HepG2 (cell line): Measurements from ENCODE around the gene SLC39A2. TPM values are rescaled to one million over a fixed set of nuclear protein-coding genes. Genes with fewer than 3 reads are reported as not detected.

Experiments used
- ATAC-seq: fragments of 200-7000 bp; cut with Tn5 transposase; 3 replicates; pipeline ENCODE4 v1.9.1; 2020; ENCODE audit warnings: mild to moderate bottlenecking, moderate library complexity
- BruUV-seq: library from RNA; stranded (reverse); fragments of 400-500 nt; replicated peaks from 2 replicates; lab custom pipeline; 2021; lab: Mats Ljungman, UMichigan
- CTCF ChIA-PET: fragments of 300-600 bp; formaldehyde crosslinking; extraction: SDS; loops from one replicate; lab custom pipeline; 2021; ENCODE audit warnings: low total read pairs, inconsistent platforms, low intra/inter-chr PET ratio; lab: Yijun Ruan, JAX
- POLR2A ChIA-PET: fragments of 350-600 bp; sonication (Branson Sonifier 250); formaldehyde crosslinking; loops from one replicate; lab custom pipeline; 2020; ENCODE audit warnings: antibody characterized with exemption, inconsistent platforms; lab: Yijun Ruan, JAX
- DNase-seq: peaks from one replicate; pipeline ENCODE4 v3.0.0-alpha.2; 2015; ENCODE audit warnings: low spot score
- FAIRE-seq: peaks from 3 replicates; lab custom pipeline; 2011; peaks lifted over from hg19 to GRCh38; lab: Jason Lieb, UNC
- H2AFZ ChIP-seq: one replicate; pipeline ENCODE4 v1.6.1; 2011; ENCODE audit warnings: low read length, inconsistent platforms
- H3K27ac ChIP-seq: fragments of 300-600 bp; 3 replicates; pipeline ENCODE4 v1.8.0; 2011; ENCODE audit warnings: mixed run types, mild to moderate bottlenecking, mixed read lengths, low read length, inconsistent platforms; ENCODE audit not compliant: insufficient read depth; ENCODE audit errors: extremely low read length
- H3K27me3 ChIP-seq, 2 experiments: fragments of 200-600 bp in 1 of 2; 2 replicates in 1 of 2; 3 replicates in 1 of 2; pipeline versions ENCODE4 v1.6.0 to v1.8.0; 2011; ENCODE audit warnings: low read length in 2 of 2, mild to moderate bottlenecking in 2 of 2, moderate library complexity in 2 of 2, inconsistent platforms in 1 of 2; ENCODE audit not compliant: insufficient read depth in 2 of 2, control insufficient read depth in 1 of 2
- H3K36me3 ChIP-seq, 2 experiments: fragments of 200-600 bp in 1 of 2; replicated peaks in 1 of 2; 2 replicates in 1 of 2; 3 replicates in 1 of 2; pipeline versions ENCODE4 v1.5.1 to v1.8.0; 2011; ENCODE audit warnings: low read length in 2 of 2, inconsistent platforms in 1 of 2; ENCODE audit not compliant: insufficient read depth in 2 of 2, control insufficient read depth in 1 of 2
- H3K4me1 ChIP-seq: 2 replicates; pipeline ENCODE4 v1.5.1; 2012; ENCODE audit warnings: low read length, inconsistent platforms; ENCODE audit not compliant: insufficient read depth
- H3K4me2 ChIP-seq: 2 replicates; pipeline ENCODE4 v1.6.0; 2011; ENCODE audit warnings: low read depth, low read length, inconsistent platforms
- H3K4me3 ChIP-seq, 3 experiments: fragments of 200-600 bp in 1 of 3; sonication (generic), shearing (Covaris generic) in 1 of 3; replicated peaks in 1 of 3; 2 replicates each; pipeline ENCODE4 v1.5.1; 2011 to 2016; ENCODE audit warnings: low read length in 3 of 3, inconsistent platforms in 2 of 3, low read depth in 2 of 3, mild to moderate bottlenecking in 2 of 3, control low read depth in 1 of 3, mixed read lengths in 1 of 3; ENCODE audit not compliant: insufficient read depth in 1 of 3
- H3K79me2 ChIP-seq: one replicate; pipeline ENCODE4 v1.6.1; 2011; ENCODE audit warnings: low read length, inconsistent platforms; ENCODE audit not compliant: insufficient read depth
- H3K9ac ChIP-seq: 2 replicates; pipeline ENCODE4 v1.6.0; 2011; ENCODE audit warnings: mild to moderate bottlenecking, low read depth, low read length, inconsistent platforms; ENCODE audit not compliant: insufficient read depth
- H3K9me3 ChIP-seq: 2 replicates; pipeline ENCODE4 v1.5.1; 2012; ENCODE audit warnings: mild to moderate bottlenecking, low read length
- H4K20me1 ChIP-seq: 2 replicates; pipeline ENCODE4 v1.6.0; 2011; ENCODE audit warnings: inconsistent platforms, mild to moderate bottlenecking, low read length, moderate library complexity; ENCODE audit not compliant: insufficient read depth
- BRD4 ChIP-seq: sonication (generic); formaldehyde crosslinking; IDR thresholded peaks from 2 replicates; pipeline ENCODE4 v1.4.0; 2020; ENCODE audit warnings: missing genetic modification reagents
- HNRNPUL1 ChIP-seq: fragments of 200-400 bp; formaldehyde crosslinking; IDR thresholded peaks from 2 replicates; pipeline ENCODE4 v1.6.1; 2017; ENCODE audit warnings: low read depth, mild to moderate bottlenecking, low read length, moderate library complexity
- JUN ChIP-seq: sonication (generic); formaldehyde crosslinking; IDR thresholded peaks from 2 replicates; pipeline ENCODE4 v1.4.0; 2020; ENCODE audit warnings: mild to moderate bottlenecking, missing genetic modification reagents
- RXRB ChIP-seq: IDR thresholded peaks from 2 replicates; pipeline ENCODE4 v1.6.1; 2016; ENCODE audit warnings: borderline replicate concordance, missing genetic modification reagents, missing compliant biosample characterization
- SIX1 ChIP-seq: sonication (generic); formaldehyde crosslinking; IDR thresholded peaks from 2 replicates; pipeline ENCODE4 v1.4.0; 2020; ENCODE audit warnings: missing genetic modification reagents, borderline replicate concordance
- TBP ChIP-seq: sonication (generic); formaldehyde crosslinking; IDR thresholded peaks from 2 replicates; pipeline ENCODE4 v1.5.0; 2020; ENCODE audit warnings: missing genetic modification reagents
- THAP9 ChIP-seq: sonication (generic); formaldehyde crosslinking; IDR thresholded peaks from 2 replicates; pipeline ENCODE4; 2020; ENCODE audit warnings: missing genetic modification reagents, mild to moderate bottlenecking, borderline replicate concordance
- ZNF331 ChIP-seq: sonication (generic); formaldehyde crosslinking; IDR thresholded peaks from 2 replicates; pipeline ENCODE4 v1.4.0; 2020; ENCODE audit warnings: missing genetic modification reagents
- ZNF367 ChIP-seq: sonication (generic); formaldehyde crosslinking; IDR thresholded peaks from 2 replicates; pipeline ENCODE4 v1.4.0; 2020; ENCODE audit warnings: missing genetic modification reagents, borderline replicate concordance
- ZNF563 ChIP-seq: sonication (generic); formaldehyde crosslinking; IDR thresholded peaks from 2 replicates; pipeline ENCODE4 v1.8.0; 2022; ENCODE audit warnings: mild to moderate bottlenecking, moderate library complexity, missing genetic modification reagents
- WGBS: methylation state at CpG from one replicate; pipeline ENCODE4 v1.1.6; 2017; ENCODE audit warnings: low lambda C conversion rate; 5-methylcytosine and 5-hydroxymethylcytosine counted together
- in situ Hi-C: cut with HindIII; loops from 2 replicates; pipeline ENCODE4 v1.10.0; 2017; ENCODE audit warnings: low pct_unique_long_range_greater_than_20kb; ENCODE audit not compliant: extremely low pct_ligation_motif_present
- intact Hi-C: fragments of 100-400 bp; cut with micrococcal nuclease; formaldehyde crosslinking; loops from one replicate; pipeline ENCODE4 v1.10.0; 2022; ENCODE audit not compliant: unreplicated experiment
- polyA plus RNA-seq, 8 experiments: library from polyadenylated mRNA; depleted of rRNA in 3 of 8; stranded (reverse) in 7 of 8; unstranded in 1 of 8; fragments of >200 nt; fragmentation: Illumina TruSeq in 4 of 8; extraction: Trizol in 4 of 8; gene quantifications; 2 replicates each; pipeline versions ENCODE4 v1.2.1 to v1.2.3, GENCODE V29; 2011 to 2016; ENCODE audit warnings: low read depth in 4 of 8, missing spikeins in 1 of 8, mixed read lengths in 1 of 8; ENCODE audit not compliant: insufficient read depth in 1 of 8
- total RNA-seq, 5 experiments: library from RNA; depleted of rRNA; stranded (reverse); fragments of >200 nt; fragmentation: Illumina TruSeq; extraction: Trizol; gene quantifications; 2 replicates each; pipeline ENCODE4 v1.2.3, GENCODE V29; 2016; ENCODE audit warnings: low read depth in 1 of 5
- TF ChIP-seq, protein P1 (sequence below): sonication (generic); formaldehyde crosslinking; IDR thresholded peaks from 2 replicates; pipeline ENCODE4 v1.4.0; 2020; ENCODE audit warnings: mild to moderate bottlenecking, missing genetic modification reagents

SLC39A2 gene
- total and polyA plus RNA-seq, 2 of the 13 experiments (the other 11 are each of a cell fraction or from before 2014, with no cell fraction given) = 0.08 to 0.11 TPM

- TF ChIP-seq ZNF563 (CRISPR knock-in tag) (no peak), JUN (CRISPR knock-in tag) (no peak), HNRNPUL1 (no peak), RXRB (CRISPR knock-in tag) (no peak), TBP (no peak)
Measured at GRCh38 chr14:20978687-20979086, 20.4 kb upstream of the SLC39A2 start (continued).

DNA sequence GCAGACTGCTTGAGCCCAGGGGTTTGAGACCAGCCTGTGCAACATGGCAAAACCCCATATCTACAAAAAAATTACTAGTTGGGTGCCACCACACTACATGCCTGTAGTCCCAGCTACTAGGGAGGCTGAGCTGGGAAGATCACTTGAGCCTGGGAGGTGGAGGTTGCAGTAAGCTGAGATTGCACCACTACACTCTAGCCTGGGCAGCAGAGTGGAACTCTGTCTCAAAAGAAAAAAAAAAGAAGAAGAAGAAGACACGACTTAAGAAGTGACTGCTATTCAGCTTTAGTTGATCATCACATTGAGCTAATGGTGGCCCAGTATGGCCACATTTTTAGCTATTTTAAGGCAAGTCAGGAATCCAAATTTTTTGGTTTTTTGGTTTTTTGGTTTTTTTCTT is 18.2 kb upstream of the SLC39A2 start:
- ATAC-seq = no peak
- POLR2A ChIA-PET = no interaction called here

More for the DNA sequence above, 18.2 kb upstream of the SLC39A2 start:
- intact Hi-C loops (no loop called here), in situ Hi-C loops (loop anchor here (25.0 kb wide), 1 partner anchor 644 kb away; the partner anchor contains the start of genes CCNB1IP1 and PARP2)
- Histone ChIP-seq H4K20me1 (no peaks in the 10 kb centered on the region), H3K9ac (no peak overlapping the region), H3K27me3 (peaks cover 1 to 12% of the 10 kb centered on the region in 2 experiments; a peak in 1 of 5 replicates), H3K36me3 (no peaks in the 10 kb centered on the region), H3K79me2 (no peaks in the 10 kb centered on the region), H3K4me1 (peaks cover 9% of the 10 kb centered on the region), H2AFZ (no peak overlapping the region), H3K4me2 (no peak overlapping the region), H3K27ac (no peak overlapping the region), H3K9me3 (no peaks in the 10 kb centered on the region), H3K4me3 (no peak overlapping the region)
- FAIRE-seq (no peak), DNase-seq (no peak)
- BruUV-seq = no TSS peak
- TF ChIP-seq THAP9 (CRISPR knock-in tag) = no peak
- no peak for TF ChIP-seq RXRB (CRISPR knock-in tag)
- TF ChIP-seq, protein P1, sequence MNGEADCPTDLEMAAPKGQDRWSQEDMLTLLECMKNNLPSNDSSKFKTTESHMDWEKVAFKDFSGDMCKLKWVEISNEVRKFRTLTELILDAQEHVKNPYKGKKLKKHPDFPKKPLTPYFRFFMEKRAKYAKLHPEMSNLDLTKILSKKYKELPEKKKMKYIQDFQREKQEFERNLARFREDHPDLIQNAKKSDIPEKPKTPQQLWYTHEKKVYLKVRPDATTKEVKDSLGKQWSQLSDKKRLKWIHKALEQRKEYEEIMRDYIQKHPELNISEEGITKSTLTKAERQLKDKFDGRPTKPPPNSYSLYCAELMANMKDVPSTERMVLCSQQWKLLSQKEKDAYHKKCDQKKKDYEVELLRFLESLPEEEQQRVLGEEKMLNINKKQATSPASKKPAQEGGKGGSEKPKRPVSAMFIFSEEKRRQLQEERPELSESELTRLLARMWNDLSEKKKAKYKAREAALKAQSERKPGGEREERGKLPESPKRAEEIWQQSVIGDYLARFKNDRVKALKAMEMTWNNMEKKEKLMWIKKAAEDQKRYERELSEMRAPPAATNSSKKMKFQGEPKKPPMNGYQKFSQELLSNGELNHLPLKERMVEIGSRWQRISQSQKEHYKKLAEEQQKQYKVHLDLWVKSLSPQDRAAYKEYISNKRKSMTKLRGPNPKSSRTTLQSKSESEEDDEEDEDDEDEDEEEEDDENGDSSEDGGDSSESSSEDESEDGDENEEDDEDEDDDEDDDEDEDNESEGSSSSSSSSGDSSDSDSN (CRISPR knock-in tag) = no peak
- TF ChIP-seq SIX1 (CRISPR knock-in tag) = no peak
- no peak for TF ChIP-seq ZNF367 (CRISPR knock-in tag)
- TF ChIP-seq ZNF331 (CRISPR knock-in tag) = no peak
- no peak for TF ChIP-seq BRD4 (CRISPR knock-in tag)
- CTCF ChIA-PET = no interaction called here
- WGBS = 0% methylated on average over 1 of the region's 1 CpG
